ENCODE data around the gene CFD.
"Not testable (repeated sequence)": the region's sequence is repeated elsewhere in the genome, so short reads cannot be mapped to it uniquely, and the experiment has no call there.

Gene CFD

GRCh38 chr19:827314-827709 lies 32.2 kb upstream of the CFD start:
- no peak for DNase-seq

- no peak for DNase-seq
Measured at GRCh38 chr19:827710-828321, 31.6 kb upstream of the CFD start, which contains the start of gene AZU1. Gene AZU1 (plus strand): TSS chr19:827837. CDS start chr19:827847, 10 bp downstream.

- DNase-seq: no peak
Measured at GRCh38 chr19:829129-829758, 30.2 kb upstream of the CFD start.

DNA sequence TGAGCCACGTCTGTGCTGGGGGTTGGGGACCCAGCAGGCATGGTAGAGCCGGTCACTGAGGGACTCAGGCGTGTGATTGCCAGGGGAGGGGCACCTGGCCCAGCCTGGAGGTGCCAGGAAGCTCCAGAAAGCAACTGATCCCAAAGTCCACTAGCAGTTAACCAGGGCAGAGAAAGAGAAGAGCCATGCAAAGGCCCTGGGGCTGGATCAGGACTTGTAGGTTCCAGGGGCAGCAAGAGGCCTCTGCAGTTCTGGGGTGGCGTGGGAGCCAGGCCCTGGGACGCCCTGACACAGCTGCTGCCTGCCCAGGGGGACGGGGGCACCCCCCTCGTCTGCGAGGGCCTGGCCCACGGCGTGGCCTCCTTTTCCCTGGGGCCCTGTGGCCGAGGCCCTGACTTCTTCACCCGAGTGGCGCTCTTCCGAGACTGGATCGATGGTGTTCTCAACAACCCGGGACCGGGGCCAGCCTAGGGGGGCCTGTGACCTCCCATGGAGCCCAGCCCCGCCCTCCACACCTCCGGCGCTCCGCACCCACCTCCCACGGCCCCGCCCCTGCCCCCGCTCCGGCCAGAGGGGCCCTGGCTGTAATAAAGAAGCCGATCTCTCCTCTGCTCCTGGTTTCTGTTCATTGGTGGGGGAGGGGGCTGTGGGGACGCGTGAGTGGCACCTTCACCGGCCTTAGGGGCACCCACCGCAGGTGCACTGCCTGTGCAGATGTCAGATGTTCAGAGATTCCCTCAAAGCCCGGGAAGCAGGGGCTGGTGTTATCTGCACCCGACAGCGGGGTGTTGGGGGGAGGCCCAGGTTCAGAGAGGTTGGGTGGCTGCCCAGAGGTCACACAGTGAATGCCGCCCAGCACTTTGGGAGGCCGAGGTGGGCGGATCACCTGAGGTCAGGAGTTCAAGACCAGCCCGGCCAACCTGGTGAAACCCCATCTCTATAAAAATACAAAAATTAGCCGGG lies 27.8 kb upstream of the CFD start:
- DNase-seq: no peak

DNA sequence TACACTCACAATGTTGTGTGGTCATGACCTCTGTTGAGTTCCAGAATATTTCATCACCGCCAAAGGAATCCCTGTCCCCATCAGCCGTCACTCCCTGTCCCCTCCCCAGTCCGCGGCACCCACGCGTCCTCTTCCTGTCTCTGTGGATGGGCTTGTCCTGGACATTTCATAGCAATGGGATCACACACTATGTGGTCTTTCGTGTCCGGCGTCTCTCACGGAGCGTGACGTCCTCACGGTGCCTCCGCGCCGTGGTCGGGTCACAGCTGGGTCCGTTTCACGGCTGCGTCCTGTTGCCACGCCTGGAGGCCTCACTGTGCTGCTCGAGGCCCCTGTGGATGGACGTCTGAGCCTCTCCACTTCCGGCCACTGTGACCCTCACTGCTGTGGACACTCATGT lies 25.2 kb upstream of the CFD start:
- DNase-seq: no peak

DNA sequence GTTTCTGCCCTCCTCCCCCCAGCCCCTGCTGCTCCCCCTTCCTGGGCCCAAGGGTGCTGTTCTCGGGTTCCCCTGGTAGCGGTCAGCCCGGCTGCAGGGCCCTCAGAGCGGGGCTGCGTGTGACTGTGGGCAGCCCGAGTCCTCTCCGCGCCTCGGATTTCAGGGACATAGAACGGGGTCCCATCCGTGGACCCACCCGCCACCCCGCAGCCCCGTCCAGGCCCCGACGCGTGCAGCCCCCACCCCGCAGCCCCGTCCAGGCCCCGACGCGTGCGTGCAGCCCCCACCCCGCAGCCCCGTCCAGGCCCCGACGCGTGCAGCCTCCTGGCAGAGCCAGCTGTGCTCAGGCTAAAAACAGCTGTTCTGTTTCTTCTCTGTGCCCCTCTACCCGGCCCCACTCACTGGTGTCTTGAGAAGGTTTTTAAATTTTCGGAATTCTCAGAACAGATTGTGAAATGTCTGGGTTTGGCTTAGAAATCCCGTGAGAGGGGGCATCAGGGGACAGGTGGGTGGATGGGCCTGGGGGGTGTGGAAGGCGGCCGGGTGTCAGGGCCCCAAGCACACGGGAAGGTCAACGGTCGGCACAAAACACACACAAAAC lies 24.2 kb upstream of the CFD start:
- no peak for DNase-seq

DNA sequence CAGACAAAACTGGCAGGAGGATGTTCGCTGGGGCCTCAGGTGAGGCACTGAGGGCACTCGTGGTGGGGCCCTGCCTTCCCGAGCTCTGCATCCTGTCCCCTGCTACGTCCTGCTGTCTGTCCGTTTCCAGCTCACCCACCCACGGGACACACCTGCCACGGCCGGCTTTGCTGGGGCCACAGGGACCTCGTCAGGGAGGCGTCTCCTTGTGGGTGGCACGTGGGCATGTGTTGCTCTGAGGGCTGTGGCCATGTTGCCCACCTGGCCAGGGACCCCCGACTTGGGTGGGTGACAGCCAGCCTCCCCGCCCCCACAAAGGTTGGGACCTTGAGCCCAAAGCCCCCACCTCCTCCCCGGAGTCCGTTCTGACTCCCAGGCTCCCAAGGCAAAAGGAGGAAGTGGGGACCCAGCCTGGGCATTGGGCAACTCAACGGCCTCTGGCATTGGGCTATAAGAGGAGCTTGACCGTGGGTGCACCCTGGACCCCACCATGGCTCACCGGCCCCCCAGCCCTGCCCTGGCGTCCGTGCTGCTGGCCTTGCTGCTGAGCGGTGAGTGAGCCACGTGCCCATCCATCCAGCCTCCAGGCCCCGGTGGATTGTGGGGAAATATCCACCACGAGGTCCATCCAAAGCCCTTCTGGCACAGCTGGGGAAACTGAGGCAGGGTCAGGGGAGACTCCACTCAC lies 18.8 kb upstream of the CFD start, which contains the start of gene PRTN3:
Gene PRTN3 (plus strand): TSS at position 481 of the 688 bp plus-strand sequence. CDS start 10 bp downstream, at position 491.
- DNase-seq: no peak

DNA sequence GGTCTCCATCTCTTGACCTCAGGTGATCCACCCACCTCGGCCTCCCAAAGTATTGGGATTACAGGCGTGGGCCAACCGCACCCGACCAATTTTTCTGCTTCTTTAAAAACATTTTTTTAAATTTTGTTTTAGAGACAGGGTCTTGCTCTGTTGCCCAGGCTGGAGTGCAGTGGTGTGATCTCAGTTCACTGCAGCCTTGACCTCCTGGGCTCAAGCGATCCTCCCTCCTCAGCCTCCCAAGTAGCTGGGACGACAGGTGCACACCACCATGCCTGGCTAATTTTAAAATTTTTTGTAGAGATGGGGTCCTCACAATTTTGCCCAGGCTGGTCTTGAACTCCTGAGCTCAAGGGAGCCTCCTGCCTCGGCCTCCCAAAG lies 16.7 kb upstream of the CFD start:
- DNase-seq: not testable (repeated sequence)

- no peak for DNase-seq
Measured at GRCh38 chr19:843180-843835, 16.2 kb upstream of the CFD start.

DNA sequence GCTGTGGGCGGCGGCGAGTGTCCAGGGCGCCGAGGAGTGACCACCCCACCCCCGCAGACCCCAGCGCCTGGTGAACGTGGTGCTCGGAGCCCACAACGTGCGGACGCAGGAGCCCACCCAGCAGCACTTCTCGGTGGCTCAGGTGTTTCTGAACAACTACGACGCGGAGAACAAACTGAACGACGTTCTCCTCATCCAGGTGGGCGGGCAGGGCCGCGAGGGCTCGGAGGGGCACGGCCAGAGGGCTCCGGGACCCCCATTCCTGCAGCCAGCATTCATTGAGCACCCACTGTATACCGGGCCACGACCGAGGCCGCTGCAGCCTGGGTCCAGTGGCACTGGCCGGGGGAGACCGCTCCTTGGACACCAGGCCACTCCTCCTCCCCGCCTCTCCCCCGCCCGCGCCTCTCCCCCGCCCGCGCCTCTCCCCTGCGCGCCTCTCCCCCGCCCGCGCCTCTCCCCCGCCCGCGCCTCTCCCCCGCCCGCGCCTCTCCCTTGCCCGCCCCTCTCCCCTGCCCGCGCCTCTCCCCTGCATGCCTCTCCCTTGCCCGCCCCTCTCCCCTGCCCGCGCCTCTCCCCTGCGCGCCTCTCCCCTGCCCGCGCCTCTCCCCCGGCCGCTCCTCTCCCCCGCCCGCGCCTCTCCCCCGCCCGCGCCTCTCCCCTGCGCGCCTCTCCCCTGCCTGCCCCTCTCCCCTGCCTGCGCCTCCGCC lies 15.5 kb upstream of the CFD start:
- no peak for DNase-seq

DNA sequence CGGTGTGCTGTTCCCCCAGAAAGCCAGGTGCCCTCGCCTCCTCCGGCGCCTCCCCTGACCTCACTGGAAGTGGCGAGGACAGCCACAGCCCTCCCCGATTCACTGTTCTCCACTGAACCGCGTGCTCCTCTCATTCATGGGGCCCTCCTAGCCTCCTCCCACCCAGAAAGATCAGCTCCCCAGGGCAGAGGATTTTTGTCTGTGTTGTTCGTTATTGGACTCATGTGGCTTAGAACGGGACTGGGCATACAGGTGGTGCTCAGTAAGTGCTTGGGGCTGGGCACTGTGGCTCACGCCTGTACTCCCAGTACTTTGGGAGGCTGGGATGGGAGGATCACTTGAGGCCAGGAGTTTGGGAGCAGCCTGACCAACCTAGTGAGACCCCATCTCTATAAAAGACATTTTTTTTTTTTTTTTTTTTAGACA lies 14.9 kb upstream of the CFD start:
- no peak for DNase-seq

GRCh38 chr19:845707-846521 lies 13.6 kb upstream of the CFD start:
- DNase-seq: no peak

- DNase-seq: no peak
Measured at GRCh38 chr19:848386-848921, 11.0 kb upstream of the CFD start.

- not testable (repeated sequence) for DNase-seq
Measured at GRCh38 chr19:849195-849594, 10.3 kb upstream of the CFD start.

DNA sequence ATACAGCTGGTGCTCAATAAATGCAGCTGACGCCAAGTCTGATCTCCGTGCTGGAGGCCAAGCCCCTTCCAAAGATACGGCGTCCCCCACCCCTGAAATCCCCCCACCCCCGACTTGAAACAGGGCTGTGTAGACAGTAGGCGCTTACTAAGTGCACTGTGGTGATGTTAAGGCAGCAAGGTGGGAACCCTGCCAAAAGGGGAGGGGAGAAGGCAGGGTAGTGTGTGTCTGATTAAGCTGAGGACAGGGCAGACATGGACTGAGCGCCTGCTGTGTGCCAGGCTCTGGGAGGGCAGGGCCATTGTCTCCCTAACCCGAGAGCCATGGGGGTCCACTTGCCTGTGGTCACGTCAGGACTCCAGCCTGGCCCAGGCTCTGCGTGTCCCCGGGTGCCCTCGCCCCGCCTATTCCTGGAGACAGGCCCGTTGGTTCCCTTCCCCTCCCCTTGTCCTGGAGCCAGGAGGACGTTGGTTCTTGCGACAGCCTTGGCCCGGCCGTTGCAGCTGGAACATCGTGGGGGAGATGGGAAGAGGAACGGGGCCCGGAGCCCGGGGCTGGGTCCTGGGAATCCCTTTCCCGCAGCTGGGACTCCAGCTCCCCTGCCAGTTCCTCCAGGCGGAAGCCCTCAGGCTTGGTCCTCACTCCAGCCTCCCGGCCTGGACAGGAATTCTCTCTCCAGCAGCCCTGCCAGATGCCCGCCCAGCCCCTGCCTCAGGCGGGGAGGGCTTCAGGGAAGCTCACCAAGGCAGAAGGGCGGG lies 9.1 kb upstream of the CFD start:
- peak; percentile 49 to 66 for DNase-seq

DNA sequence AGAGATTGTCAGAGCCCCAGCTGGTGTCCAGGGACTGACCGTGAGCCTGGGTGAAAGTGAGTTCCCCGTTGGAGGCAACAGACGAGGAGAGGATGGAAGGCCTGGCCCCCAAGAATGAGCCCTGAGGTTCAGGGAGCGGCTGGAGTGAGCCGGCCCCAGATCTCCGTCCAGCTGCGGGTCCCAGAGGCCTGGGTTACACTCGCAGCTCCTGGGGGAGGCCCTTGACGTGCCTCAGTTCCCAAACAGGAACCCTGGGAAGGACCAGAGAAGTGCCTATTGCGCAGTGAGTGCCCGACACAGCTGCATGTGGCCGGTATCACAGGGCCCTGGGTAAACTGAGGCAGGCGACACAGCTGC lies 8.5 kb upstream of the CFD start:
- no peak for DNase-seq

DNA sequence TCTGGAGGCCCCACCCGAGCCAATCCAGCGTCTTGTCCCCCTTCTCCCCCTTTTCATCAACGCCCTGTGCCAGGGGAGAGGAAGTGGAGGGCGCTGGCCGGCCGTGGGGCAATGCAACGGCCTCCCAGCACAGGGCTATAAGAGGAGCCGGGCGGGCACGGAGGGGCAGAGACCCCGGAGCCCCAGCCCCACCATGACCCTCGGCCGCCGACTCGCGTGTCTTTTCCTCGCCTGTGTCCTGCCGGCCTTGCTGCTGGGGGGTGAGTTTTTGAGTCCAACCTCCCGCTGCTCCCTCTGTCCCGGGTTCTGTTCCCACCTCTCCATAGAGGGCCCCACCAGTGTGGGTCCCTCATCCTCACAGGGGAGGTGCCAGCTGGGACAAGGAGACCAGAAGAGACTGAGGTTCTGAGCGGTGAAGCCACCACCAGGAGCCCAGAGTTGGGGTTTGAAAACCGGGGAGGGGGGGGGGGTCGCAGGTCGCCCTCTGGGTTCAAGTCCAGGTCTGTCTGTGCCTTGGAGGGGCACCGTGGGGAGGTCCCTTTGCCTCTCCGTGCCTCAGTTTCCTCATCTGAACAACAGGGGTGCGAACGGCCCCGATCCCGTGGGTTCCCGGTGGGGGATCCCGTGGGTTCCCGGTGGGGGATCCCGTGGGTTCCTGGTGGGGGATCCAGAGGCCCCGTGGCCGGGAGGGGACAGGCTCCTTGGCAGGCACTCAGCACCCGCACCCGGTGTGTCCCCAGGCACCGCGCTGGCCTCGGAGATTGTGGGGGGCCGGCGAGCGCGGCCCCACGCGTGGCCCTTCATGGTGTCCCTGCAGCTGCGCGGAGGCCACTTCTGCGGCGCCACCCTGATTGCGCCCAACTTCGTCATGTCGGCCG lies 7.1 kb upstream of the CFD start, which contains the start of gene ELANE:
Gene ELANE (plus strand): TSS at position 168 of the 878 bp plus-strand sequence. CDS start 26 bp downstream, at position 194.
- no peak for DNase-seq

DNA sequence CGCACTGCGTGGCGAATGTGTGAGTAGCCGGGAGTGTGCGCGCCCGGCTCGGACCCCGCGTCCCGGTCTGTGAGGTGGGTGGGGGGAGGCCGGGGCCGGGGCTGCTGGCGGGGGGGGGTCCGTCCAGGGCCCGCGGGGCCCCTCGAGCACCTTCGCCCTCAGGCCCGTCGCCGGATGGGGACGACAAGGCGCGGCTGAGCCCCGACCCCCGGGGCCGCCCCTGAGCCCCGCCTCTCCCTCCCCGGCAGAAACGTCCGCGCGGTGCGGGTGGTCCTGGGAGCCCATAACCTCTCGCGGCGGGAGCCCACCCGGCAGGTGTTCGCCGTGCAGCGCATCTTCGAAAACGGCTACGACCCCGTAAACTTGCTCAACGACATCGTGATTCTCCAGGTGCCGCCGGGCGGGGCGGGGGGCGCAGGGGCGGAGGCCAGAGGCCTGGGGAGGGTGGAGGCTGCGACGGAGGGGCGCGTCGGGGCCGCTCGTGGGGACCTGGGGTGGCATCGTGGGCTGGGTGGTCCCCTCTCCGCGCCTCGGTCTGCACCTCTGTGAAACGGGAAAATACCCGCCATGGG lies 6.4 kb upstream of the CFD start:
- no peak for DNase-seq

Measured in SHP77 (cell line).